Activated CD8-positive, alpha-beta memory T cell treated with anti-CD3 and anti-CD28 coated beads for 1 hour (primary cell): ENCODE measurements around the gene DNAJB9.
A peak's percentile ranks its signal among the peaks of the same experiment; 100 is the strongest.
"Not testable (repeated sequence)": the region's sequence is repeated elsewhere in the genome, so short reads cannot be mapped to it uniquely, and the experiment has no call there.

Experiments
- DNase-seq, 2 donors: peaks; one replicate each; pipeline ENCODE4 v3.0.0-alpha.2; 2020; ENCODE audit warnings: low read depth in 1 of 2; ENCODE audit errors: extremely low read depth in 1 of 2

DNAJB9 gene

DNA sequence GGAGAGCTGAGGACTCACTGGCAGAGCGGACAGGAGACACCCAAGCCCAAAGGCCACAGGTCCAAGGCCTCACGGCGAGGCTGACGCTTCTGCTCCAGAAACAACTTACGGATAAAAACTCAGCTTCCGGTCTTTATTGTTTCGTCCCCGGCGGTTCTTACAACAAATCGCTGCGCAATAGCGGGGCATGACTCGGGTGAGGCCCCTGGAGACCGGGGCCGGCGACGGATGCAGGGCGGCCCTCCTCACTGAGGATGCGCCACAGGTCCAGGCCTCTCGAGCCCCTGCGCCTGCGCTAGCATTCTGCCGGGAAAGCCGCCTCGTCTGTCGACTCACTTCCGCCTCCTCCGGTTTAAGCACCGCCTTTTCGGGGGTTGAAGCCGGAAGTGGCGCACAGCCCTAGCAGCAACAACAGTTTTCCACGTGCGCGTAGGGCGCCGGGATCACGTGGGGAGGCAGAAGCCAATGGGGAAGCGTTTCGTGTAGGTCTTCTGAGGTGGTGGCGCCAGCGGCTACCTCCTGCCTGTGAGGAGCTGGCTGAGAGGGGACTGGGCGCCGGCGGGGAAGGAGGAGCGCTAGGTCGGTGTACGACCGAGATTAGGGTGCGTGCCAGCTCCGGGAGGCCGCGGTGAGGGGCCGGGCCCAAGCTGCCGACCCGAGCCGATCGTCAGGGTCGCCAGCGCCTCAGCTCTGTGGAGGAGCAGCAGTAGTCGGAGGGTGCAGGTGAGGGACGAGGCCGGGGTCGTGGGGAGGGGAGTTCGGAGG is at the start of gene DNAJB9, which contains the start of gene THAP5:
TSS of gene DNAJB9 (plus strand) at position 494 of the 765 bp plus-strand sequence. CDS start 1,853 bp downstream, outside the sequence.
TSS of gene THAP5 (minus strand) at position 326 of the 765 bp plus-strand sequence. CDS start at position 189, 137 bp downstream.
- peak; percentile 98 to 99 for DNase-seq

DNA sequence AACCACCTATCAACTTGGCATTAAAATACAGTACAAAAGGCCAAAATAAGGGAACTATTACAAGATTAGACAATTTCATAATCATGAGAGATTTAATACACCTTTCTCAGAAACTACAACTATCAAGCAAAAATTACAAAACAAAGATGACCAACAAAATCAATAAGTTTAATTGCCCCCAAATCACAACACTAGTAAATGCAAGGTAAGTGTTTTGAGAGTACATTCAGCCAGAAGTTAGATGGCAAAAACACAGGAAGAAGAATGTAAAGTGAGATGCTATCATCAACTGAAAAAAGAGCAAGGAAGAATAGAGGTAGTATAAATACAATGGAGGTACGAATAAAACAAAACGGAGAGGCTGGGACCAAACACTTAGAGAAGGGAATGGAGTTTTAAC is 46.9 kb upstream of the DNAJB9 start:
- no peak for DNase-seq

DNA sequence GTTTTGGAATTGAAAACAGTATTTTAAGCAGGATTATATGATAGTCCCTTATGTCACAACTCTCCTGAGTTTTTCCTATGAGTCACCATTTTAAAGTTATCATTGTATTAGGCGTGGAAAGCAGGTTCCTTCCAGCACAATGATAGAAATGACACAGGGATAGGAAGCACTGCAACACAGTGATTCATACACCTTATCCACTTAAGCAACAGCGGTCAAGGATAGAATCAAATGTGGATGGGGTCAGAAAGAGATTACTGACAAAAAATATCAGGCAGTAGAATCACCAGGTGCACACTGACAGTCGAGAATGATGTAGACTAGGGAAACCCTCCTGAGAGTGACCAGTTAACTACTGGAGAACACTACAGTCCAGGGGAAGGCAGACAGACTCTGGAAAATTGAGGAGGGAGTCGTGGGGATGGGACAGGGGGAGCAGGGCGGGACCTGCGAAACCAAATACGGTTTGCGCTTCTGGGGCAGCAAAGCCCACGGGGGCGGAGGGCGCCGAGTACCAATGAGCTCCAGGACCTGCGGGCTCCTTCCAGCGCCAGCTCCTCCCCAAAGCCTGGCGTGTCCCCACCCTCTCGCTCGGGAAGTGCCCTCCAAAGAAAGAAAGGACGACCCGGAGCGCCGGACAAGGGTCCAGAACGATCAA is 44.2 kb upstream of the DNAJB9 start:
- peak in 1 of 2 donors; percentile 18 for DNase-seq

DNA sequence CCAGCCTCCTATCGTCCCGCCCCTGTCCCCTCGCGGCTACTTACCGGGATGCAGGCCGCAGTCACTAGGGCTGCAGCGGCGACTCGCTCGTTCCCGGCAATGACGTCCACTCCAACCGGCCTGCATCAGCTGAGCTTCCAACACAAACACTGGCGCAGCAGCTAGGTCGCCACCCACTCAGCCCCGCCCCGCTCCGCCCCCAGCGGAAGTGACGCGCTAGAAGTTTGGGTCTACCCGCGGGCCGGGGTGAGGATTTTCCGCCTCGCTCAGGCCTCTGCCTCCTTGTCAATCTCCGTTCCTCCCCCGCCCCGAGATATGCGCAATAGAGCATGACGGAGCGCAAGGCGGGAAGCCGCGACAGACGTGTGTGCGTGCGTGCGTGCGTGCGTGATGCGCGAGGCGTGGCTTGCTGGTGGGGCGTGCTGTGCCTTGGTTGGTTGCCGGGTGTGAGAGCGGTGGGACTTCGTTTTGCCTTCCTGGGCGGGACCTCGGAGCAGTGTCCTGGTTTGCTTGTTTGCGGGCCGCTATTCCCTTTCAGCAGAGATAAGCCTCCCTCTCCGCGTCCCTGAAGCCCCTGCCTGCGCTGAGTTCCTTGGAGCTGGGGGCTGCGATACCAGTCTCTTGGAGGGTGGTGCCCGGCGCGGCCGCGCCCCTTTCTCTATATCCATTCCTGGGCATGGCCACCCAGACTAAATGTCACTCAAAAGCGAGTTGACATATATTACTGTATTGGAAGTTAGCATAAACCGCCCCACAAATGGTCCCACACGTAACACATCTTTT is 43.5 kb upstream of the DNAJB9 start, which contains the start of gene PNPLA8:
TSS of gene PNPLA8 (minus strand) at position 151 of the 783 bp plus-strand sequence. CDS start 10,644 bp downstream, outside the sequence.
- peak; percentile 99 to 100 for DNase-seq

DNA sequence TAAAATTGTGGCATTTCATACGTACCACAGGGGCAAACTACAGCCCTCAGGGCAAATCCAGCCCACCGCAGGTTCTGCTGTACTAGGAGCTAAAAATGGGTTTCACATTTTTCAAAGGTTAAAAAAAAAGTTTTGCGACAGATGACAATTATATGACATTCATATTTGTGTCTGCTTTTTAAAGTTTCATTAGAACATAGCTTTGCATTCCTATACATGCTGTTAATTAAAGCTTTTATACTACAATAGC is 43.0 kb upstream of the DNAJB9 start:
- no peak for DNase-seq

DNA sequence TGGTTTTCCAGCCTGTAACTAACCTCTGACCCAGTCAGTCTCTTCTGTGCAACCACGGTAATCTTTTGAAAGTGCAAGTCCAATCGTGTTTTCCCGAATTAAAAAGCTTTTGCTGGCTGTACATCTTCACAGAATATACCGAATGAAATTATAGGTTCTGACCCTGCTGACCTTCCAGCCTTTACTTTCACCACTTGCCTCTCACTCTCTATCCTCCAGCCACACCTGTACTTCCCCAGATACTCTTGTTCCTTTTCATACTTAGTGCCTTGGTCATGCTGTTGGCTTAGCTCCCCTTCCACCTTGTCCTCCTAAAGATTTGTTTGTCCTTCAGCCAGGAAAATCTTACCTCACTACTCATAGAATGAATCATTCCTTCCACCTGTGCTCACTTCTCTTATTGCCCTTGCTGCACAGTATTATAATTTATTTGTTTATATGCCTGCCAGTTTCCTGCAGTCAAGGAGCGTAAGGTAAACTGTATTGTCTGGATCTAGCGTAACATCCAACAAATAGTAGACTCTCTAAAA is 41.4 kb upstream of the DNAJB9 start:
- no peak for DNase-seq

DNA sequence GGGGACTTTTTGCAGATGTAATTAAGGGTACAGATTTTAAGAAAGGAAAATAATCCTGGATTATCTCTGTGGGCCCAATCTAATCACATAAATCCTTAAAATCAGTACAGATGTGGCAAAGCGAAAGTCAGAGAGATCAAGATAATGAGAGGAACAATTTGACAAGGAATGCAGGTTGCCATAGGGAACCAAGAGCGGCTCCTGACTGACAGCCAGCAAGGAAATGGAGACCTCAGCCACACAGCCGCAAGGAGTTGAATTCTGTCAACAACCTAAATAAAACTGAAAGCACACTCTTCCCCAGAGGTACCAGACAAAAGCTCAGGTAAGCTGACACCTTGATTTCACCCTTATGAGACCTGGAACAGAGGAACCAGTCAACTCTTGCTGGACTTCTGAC is 40.3 kb upstream of the DNAJB9 start:
- no peak for DNase-seq

DNA sequence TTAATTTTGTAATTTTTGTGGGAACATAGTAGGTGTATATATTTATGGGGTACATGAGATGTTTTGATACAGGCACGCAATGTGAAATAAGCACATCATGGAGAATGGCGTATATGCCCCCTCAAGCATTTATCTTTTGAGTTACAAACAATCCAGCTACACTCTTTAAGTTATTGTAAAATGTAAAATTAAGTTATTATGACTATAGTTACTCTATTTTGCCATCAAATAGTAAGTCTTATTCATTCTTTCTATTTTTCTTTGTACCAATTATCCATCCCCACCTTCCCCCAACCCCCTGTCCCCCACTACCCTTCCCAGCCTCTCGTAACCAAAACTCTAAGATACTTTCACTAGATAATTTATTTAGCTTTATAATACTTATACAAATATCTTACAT is 36.0 kb upstream of the DNAJB9 start:
- no peak for DNase-seq

DNA sequence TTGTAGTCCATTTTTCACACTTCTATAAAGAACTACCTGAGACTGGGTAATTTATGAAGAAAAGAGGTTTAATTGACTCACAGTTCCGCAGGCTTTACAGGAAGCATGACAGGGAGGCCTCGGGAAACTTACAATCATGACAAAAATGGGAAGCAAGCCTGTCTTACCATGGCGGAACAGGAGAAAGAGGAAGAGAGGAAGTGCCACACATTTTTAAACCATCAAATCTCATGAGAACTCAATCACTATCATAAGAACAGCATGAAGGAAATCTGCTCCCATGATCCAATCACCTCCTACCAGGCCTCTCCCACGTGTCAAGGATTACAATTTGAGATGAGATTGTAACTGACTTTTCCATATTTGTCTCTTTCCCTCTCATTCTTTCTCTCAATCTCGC is 34.4 kb upstream of the DNAJB9 start:
- no peak for DNase-seq

DNA sequence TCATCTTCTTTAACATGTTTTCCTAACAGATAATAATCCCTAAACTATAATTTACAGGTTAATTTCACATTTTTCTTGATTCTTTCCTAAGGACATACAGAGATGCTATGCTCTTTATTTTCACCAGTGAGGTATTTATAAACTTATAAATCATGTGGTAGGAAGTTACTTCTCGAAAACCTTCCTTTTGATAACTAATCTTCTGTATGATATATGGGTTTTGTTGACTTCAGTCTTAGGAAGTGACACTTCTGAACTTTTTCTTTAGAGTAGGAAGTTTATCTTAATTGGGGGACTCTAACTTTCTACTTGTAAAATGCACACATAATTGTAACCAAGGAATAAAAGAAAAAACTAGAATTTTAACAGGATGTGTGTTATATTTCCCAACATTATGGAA is 33.9 kb upstream of the DNAJB9 start:
- no peak for DNase-seq

DNA sequence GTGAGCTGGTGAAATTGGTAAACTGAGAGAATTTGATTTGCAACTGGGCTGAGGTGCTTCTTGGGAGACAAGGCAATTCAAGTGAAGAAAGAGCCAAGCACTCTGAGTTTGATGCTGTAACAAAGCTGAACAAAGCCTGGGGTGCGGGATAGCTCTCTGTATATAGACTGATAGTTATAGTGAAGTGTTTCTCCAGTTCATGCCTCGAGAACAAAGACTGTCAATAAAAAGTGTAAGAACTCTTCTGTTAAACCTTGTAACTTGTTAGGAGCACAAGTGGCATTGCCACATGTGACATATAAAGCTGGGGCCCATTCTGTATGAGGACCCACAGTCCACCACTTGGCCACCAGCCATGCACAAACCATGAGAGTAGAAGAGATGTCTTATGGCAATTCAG is 32.4 kb upstream of the DNAJB9 start:
- DNase-seq, result no peak

DNA sequence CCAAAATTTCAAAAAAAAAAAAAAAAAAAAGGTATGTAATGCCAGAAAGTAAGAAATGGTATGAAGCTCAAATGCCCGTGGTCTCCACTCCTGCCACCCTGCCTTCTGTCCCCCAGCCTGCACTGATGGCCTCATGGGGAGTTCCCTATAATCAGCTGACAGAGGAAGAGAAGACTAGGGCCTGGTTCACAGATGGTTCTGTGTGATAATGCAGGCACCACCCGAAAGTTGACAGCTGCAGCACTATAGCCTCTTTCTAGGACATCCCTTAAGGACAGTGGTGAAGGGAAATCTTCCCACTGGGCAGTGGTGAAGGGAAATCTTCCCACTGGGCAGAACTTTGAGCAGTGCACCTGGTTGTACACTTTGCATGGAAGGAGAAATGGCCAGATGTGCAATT is 31.4 kb upstream of the DNAJB9 start:
- not testable (repeated sequence) for DNase-seq

DNA sequence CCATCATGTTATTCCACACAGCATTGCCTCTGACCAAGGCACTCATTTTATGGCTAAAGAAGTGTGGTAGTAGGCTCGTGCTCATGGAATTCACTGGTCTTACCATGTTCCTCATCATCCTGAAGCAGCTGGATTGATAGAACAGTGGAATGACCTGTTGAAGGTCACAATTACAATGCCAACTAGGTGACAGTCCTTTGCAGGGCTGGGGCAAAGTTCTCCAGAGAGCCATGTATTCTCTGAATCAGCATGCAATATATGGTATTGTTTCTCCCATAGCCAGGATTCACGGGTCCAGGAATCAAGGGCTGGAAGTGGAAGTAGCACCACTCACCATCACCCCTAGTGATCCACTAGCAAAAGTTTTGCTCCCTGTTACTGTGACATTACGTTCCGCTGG is 31.0 kb upstream of the DNAJB9 start:
- not testable (repeated sequence) for DNase-seq

DNA sequence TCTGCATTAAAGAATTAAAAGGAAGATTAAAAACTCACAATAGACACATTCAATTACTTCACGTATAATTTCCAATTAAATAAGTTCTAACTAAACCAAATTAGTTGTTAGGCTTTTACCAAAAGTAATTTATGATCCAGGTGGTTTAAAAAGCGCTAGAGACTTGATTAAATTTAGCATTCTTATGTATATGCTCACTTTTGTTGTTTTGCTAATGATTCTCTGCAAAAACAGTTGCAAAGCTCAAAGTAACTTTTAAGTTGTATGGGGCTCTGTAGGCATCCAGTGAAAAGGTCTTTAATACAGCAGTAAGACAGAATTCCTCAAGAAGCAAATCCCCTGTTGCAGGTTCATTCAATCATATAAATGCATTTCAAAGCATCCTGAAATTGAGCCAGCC is 28.2 kb upstream of the DNAJB9 start:
- DNase-seq, result no peak

DNA sequence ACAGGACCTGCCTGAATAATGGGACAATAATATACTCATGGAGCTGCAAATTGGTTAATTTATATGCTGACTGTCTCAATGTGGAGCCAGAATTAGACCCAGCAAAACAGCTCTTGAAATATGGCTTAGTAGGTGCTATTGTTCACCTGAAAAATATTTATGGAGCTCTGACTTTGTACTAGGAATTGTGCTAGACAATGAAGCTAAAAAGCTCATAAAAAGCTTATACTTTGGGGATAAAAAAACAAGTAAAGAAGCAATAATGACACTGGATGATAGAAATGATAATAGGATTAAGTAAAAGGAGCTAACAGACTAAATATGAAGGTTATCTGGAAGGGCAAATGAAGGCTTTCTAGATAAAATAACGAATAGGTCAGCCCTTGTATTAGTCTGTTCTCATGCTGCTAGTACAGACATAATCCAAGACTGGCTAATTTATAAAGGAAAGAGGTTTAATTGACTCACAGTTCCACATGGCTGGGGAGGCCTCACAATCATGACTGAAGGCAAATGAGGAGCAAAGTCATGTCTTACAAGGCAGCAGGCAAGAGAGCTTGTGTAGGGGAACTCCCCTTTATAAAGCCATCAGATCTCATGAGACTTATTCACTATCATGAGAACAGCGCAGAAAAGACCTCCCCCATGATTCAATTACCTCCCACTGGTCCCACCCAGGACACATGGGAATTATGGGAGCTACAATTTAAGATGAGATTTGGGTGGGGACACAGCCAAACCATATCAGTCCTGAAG is 21.4 kb upstream of the DNAJB9 start:
- not testable (repeated sequence) for DNase-seq

DNA sequence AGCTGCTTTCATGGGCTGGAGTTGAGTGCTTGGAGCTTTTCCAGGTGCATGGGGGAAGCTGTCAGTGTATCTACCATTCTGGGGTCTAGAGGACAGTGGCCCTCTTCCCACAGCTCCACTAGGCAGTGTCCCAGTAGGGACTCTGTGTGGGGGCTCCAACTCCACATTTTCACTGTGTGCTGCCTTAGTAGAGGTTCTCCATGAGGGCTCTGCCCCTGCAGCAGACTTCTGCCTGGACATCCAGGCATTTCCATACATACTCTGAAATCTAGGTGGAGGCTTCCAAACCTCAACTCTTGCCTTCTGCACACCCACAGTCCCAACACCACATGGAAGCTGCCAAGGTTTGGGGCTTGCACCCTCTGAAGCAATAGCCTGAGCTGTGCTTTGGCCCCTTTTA is 13.0 kb upstream of the DNAJB9 start:
- not testable (repeated sequence) for DNase-seq

DNA sequence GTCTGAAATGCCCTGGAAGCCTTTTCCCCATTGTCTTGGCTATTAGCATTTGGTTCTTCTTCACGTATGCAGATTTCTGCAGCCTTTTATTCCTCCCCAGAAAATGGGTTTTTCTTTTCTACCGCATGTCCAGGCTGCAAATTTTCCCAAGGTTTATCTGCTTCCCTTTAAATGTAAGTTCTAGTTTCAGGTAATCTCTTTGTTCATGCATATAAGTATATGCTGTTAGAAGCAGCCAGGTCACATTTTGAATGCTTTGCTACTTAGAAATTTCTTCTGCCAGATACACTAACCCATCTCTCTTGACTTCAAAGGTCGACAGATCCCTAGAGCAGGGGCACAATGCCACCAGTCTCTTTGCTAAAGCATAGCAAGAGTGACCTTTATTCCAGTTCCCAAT is 12.5 kb upstream of the DNAJB9 start:
- DNase-seq, result no peak

DNA sequence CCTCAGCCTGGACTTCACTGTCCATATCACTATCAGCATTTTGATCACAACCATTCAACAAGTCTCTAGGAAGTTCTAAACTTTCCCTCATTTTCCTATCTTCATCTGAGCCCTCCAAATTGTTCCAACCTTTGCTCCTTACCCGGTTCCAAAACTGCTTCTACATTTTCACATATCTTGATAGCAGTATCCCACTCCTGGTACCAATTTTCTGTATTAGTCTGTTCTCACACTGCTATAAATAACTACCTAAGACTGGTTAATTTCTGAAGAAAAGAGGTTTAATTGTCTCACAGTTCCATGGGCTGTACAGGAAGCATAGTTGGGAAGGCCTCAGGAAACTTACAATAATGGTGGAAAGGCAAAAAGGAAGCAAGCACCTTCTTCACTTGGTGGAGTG is 12.1 kb upstream of the DNAJB9 start:
- DNase-seq, result no peak

DNA sequence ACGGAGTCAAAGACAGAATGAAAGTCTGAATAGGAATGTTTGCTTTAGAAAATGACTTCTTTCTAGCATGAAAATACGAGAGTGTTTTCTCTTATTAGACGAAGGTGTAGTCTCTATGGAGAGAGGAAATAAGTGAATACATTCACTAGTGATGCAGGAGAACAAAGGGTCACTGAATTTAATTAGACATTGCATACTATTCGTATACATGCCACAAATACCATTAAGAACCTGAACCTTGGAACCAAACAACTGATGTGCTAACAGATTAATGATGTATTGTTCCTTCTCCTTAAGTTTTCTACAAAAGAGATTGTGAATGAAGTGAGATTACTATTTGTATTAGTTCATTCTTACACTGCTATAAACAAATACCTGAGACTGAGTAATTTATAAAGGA is 10.4 kb upstream of the DNAJB9 start:
- no peak for DNase-seq

DNA sequence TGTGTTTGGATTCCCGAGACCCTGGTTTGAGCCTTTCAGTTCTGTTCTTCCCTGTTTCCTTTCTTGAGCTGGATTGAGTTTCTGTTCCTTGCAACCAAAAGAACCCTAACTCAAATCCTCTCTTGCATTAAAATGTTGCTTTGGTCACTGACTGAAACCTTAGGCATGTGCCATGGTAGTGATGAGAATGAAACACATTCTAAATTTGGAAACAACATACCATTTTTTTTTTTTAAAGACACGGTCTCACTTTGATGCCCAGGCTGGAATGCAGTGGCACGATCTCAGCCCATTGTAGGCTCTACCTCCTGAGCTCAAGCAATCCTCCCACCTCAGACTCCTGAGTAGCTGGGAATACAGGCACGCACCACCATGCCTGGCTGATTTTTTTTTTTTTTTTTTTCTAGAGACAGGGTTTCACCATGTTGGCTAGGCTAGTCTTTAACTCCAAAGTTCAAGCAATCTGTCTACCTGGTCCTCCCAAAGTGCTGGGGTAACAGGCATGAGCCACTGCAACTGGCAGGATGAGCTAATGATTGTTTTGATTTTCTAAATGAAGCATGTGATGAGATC is 8.5 kb upstream of the DNAJB9 start:
- DNase-seq, result no peak
